ENCODE measurements around the gene DPYSL4.
A peak's percentile ranks its signal among the peaks of the same experiment; 100 is the strongest.

DPYSL4 gene

GRCh38 chr10:132164761-132165278, 21.9 kb upstream of the DPYSL4 start:
- no peak for DNase-seq

- DNase-seq: no peak
Measured at GRCh38 chr10:132165416-132165980, 21.2 kb upstream of the DPYSL4 start.

- DNase-seq: no peak
Measured at GRCh38 chr10:132166216-132166950, 20.4 kb upstream of the DPYSL4 start.

GRCh38 chr10:132167041-132167674, 19.6 kb upstream of the DPYSL4 start:
- DNase-seq: no peak

GRCh38 chr10:132167976-132168375, 18.8 kb upstream of the DPYSL4 start:
- no peak for DNase-seq

- no peak for DNase-seq
Measured at GRCh38 chr10:132168571-132169030, 18.1 kb upstream of the DPYSL4 start.

- no peak for DNase-seq
Measured at GRCh38 chr10:132169031-132169765, 17.6 kb upstream of the DPYSL4 start.

GRCh38 chr10:132169766-132170560, 16.8 kb upstream of the DPYSL4 start:
- no peak for DNase-seq

GRCh38 chr10:132170561-132171361, 16.0 kb upstream of the DPYSL4 start:
- DNase-seq: no peak

GRCh38 chr10:132172091-132173066, 14.4 kb upstream of the DPYSL4 start:
- no peak for DNase-seq

GRCh38 chr10:132173185-132173584, 13.6 kb upstream of the DPYSL4 start:
- no peak for DNase-seq

GRCh38 chr10:132174237-132174636, 12.5 kb upstream of the DPYSL4 start:
- no peak for DNase-seq

GRCh38 chr10:132175408-132175807, 11.3 kb upstream of the DPYSL4 start:
- DNase-seq: peak in 1 of 2 donors; percentile 0

GRCh38 chr10:132175907-132176581, 10.7 kb upstream of the DPYSL4 start:
- peak in 1 of 2 donors; percentile 0 for DNase-seq

- no peak for DNase-seq
Measured at GRCh38 chr10:132176623-132177500, 9.9 kb upstream of the DPYSL4 start.

- DNase-seq: no peak
Measured at GRCh38 chr10:132178046-132178445, 8.7 kb upstream of the DPYSL4 start.

GRCh38 chr10:132178672-132179545, 7.8 kb upstream of the DPYSL4 start:
- DNase-seq: no peak

Data from activated CD4-positive, alpha-beta T cell treated with anti-CD3 and anti-CD28 coated beads for 4 hours (primary cell).